Dermis lymphatic vessel endothelial cell (primary cell): ENCODE measurements around the gene PRKAB2. TPM values are rescaled to one million over a fixed set of nuclear protein-coding genes. Genes with fewer than 3 reads are reported as not detected.

Experiments used
- total RNA-seq: library from RNA; depleted of rRNA; stranded (reverse); fragments of >200 nt; gene quantifications from 2 replicates; pipeline ENCODE4 v1.2.1, GENCODE V29; 2014

Gene PRKAB2, protein sequence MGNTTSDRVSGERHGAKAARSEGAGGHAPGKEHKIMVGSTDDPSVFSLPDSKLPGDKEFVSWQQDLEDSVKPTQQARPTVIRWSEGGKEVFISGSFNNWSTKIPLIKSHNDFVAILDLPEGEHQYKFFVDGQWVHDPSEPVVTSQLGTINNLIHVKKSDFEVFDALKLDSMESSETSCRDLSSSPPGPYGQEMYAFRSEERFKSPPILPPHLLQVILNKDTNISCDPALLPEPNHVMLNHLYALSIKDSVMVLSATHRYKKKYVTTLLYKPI
- total RNA-seq: 4.3 and 5.0 TPM in 2 replicates

GRCh38 chr1:147172168-147173016 lies at the start of gene PRKAB2:
Gene PRKAB2, minus strand, starts transcription at chr1:147172470. Its CDS starts 326 bp downstream, at chr1:147172144.

Other genes with a start within 250 kb of the PRKAB2 start
- gene NBPF12, start 234.1 kb downstream of the PRKAB2 start, total RNA-seq: 5.1 and 5.7 TPM in 2 replicates
- 2.9 and 3.9 TPM in 2 replicates for gene FMO5, start 52.9 kb upstream of the PRKAB2 start, total RNA-seq
- 28.2 and 33.2 TPM in 2 replicates for gene CHD1L, start 70.2 kb upstream of the PRKAB2 start, total RNA-seq